ENCODE data around the gene USP3. TPM values are rescaled to one million over a fixed set of nuclear protein-coding genes. Genes with fewer than 3 reads are reported as not detected.

The USP3 gene
- total RNA-seq, 6 experiments from 2014 or later: 21.9 to 33.8 (median 24.8) TPM

DNA sequence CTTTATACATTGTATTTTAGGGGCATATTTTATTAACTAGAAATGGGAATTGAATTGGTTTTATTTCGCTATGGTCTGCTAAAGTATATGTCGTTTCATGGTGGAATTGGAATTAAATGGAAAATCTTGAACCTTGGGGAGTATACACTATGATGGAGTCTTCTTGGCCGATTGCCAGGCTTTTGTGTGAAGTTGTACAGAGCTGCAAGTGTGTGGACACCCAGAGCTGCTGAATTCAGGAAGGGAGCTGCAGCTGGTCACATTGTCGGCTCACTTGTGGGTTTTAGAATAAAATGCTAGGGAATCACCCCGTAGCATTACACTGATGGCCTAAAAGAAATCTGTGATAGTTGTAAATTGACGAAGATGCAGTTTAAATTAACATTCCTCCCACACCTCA is 35.1 kb downstream of the USP3 start:
- Histone ChIP-seq H3K4me3 (no peak overlapping the region), H3K27me3 (no peaks in the 10 kb centered on the region), H3K4me1 (peaks cover 0 to 10% (median 2%) of the 10 kb centered on the region in 4 donors), H3K27ac (no peak overlapping the region), H3K9me3 (no peaks in the 10 kb centered on the region), H3K36me3 (no peaks in the 10 kb centered on the region)
- TF ChIP-seq, protein P1, sequence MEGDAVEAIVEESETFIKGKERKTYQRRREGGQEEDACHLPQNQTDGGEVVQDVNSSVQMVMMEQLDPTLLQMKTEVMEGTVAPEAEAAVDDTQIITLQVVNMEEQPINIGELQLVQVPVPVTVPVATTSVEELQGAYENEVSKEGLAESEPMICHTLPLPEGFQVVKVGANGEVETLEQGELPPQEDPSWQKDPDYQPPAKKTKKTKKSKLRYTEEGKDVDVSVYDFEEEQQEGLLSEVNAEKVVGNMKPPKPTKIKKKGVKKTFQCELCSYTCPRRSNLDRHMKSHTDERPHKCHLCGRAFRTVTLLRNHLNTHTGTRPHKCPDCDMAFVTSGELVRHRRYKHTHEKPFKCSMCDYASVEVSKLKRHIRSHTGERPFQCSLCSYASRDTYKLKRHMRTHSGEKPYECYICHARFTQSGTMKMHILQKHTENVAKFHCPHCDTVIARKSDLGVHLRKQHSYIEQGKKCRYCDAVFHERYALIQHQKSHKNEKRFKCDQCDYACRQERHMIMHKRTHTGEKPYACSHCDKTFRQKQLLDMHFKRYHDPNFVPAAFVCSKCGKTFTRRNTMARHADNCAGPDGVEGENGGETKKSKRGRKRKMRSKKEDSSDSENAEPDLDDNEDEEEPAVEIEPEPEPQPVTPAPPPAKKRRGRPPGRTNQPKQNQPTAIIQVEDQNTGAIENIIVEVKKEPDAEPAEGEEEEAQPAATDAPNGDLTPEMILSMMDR (IDR thresholded peaks at IDR 0.05): no peak
- no peak for TF ChIP-seq POLR2A (IDR thresholded peaks at IDR 0.05)
- no peak for DNase-seq
- WGBS (ENCODE audit: insufficient coverage, low coverage, low lambda C conversion rate, missing lambda C conversion rate): 55% methylated on average over 5 of the region's 6 CpGs
- peak in 2 of 4 donors; percentile 24 to 42 for ATAC-seq
- intact Hi-C loops (cut with DNase I): no loop called here

DNA sequence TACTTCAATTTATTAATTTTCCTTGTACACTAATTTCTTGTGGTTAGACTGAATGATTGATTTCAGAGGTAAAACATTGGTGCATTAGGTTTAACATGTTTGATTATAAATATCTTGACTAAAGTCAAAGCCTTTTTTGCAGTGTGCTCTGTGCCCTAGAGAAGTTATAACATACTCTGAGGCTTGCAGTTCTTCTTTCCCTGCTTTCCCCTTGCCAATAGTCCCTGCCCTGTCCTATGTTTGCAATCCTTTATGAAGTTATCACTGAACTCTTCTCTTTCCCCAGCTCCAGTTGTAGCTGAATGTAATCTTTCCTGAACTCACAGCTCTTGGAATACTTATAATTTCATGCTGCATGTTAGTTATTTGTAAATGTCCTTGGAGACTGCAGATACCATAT is 35.6 kb downstream of the USP3 start:
- intact Hi-C loops (cut with DNase I): no loop called here
- Histone ChIP-seq H3K9me3 (no peaks in the 10 kb centered on the region), H3K27ac (no peak overlapping the region), H3K4me3 (no peak overlapping the region), H3K27me3 (no peaks in the 10 kb centered on the region), H3K36me3 (no peaks in the 10 kb centered on the region), H3K4me1 (peaks cover 0 to 10% (median 2%) of the 10 kb centered on the region in 4 donors)
- no peak for TF ChIP-seq POLR2A (IDR thresholded peaks at IDR 0.05)
- TF ChIP-seq, protein P1 (IDR thresholded peaks at IDR 0.05): no peak
- DNase-seq (no peak), ATAC-seq (peak in 1 of 4 donors; percentile 19)

DNA sequence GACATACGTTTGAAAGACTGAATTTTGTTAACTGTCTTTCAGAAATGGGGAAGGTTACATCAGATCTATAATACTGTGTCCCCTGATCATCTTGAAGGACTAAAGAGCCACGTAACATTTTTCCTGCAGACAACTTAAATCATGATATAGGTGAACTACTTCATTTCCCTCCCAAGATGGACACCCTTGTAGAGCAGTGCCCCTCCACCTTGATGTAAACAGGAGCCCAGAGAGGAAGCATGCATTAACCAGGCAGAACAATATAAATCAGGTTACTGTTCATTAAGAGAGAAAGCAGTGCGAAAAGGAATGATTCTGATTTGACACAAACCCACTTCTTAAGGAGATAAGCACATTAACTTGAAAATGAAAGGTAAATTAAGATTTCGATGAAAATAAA is 36.1 kb downstream of the USP3 start:
- Histone ChIP-seq H3K36me3 (no peaks in the 10 kb centered on the region), H3K9me3 (no peaks in the 10 kb centered on the region), H3K27ac (no peak overlapping the region), H3K4me1 (peaks cover 0 to 10% (median 2%) of the 10 kb centered on the region in 4 donors), H3K27me3 (no peaks in the 10 kb centered on the region), H3K4me3 (no peak overlapping the region)
- 94% methylated on average over 3 of the region's 4 CpGs for WGBS (ENCODE audit: insufficient coverage, low coverage, low lambda C conversion rate, missing lambda C conversion rate)
- no peak for TF ChIP-seq POLR2A (IDR thresholded peaks at IDR 0.05)
- TF ChIP-seq, protein P1 (IDR thresholded peaks at IDR 0.05): no peak
- DNase-seq (no peak), ATAC-seq (no peak)
- intact Hi-C loops (cut with DNase I): no loop called here

DNA sequence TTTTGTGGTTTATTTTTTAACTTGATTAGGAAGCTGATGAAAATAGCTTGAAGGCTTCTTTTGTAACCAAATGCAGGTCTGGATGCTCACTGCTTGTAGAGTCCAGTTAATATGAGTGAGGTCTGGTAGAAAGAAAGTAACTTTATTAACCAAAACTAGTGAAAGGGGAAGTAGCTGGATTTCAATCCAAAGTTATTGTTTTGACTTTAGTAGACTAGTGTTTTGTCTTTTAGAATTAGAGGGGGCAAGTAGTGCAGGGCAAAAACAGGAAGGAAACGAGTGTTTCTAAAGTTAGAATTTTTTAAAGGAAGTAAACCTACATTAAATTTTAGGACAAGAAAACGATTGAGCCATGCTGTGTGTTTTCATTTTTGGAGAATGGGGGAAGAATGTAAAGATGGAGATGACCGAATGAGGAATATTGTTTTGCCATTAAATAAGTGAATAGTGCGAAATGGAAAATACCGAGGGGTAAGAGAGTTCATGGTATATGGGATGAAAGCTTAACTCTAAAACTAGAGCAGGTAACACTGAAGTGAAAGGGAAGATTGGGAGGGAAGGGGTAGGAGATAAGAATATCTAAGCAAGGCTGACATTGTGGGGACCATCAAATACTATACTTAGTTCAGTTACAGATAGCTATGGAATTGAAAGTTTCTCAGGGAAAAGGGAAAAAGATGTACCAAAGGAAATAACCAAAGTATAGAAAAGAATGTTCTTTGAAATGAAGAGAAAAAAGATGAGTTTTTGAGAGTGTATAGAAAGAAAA is 40.0 kb downstream of the USP3 start:
- TF ChIP-seq, protein P1 (IDR thresholded peaks at IDR 0.05): no peak
- TF ChIP-seq POLR2A (IDR thresholded peaks at IDR 0.05): no peak
- H3K4me3 ChIP-seq: no peak overlapping the region

More for the DNA sequence above, 40.0 kb downstream of the USP3 start:
- H3K4me1 ChIP-seq: peaks cover 0 to 7% (median 0%) of the 10 kb centered on the region in 4 donors
- WGBS (ENCODE audit: insufficient coverage, low coverage, low lambda C conversion rate, missing lambda C conversion rate): 59% methylated on average over 5 of the region's 5 CpGs
- H3K27me3 ChIP-seq: no peaks in the 10 kb centered on the region
- ATAC-seq (peak in 1 of 4 donors; percentile 46), DNase-seq (no peak)
- H3K9me3 ChIP-seq: no peaks in the 10 kb centered on the region
- H3K27ac ChIP-seq: no peak overlapping the region
- intact Hi-C loops (cut with DNase I): no loop called here
- H3K36me3 ChIP-seq: no peaks in the 10 kb centered on the region
